Parathyroid adenoma (tissue), 2 donors: ENCODE results near the gene PLIN1.
A peak's percentile ranks its signal among the peaks of the same experiment; 100 is the strongest.

Source experiments
- H2AFZ ChIP-seq: fragments of 300-600 bp; sonication (generic); one replicate; pipeline ENCODE4 v1.7.0; 2017; ENCODE audit warnings: antibody characterized with exemption, mild to moderate bottlenecking
- H3K27ac ChIP-seq: fragments of 300-600 bp; sonication (generic); one replicate; pipeline ENCODE4 v1.7.0; 2017
- H3K27me3 ChIP-seq: fragments of 300-600 bp; sonication (generic); one replicate; pipeline ENCODE4 v1.7.0; 2017; ENCODE audit warnings: low read length; ENCODE audit not compliant: control insufficient read depth, insufficient read depth
- H3K36me3 ChIP-seq: fragments of 300-600 bp; sonication (generic); one replicate; pipeline ENCODE4 v1.7.0; 2017; ENCODE audit warnings: low read length; ENCODE audit not compliant: control insufficient read depth, insufficient read depth
- H3K4me1 ChIP-seq: fragments of 300-600 bp; sonication (generic); one replicate; pipeline ENCODE4 v1.7.0; 2017; ENCODE audit warnings: control low read depth
- H3K4me2 ChIP-seq: fragments of 300-600 bp; sonication (generic); one replicate; pipeline ENCODE4 v1.7.0; 2017; ENCODE audit warnings: low read length
- H3K4me3 ChIP-seq: fragments of 300-600 bp; sonication (generic); one replicate; pipeline ENCODE4 v1.7.0; 2017; ENCODE audit warnings: low read depth, low read length
- H3K79me2 ChIP-seq: fragments of 300-600 bp; sonication (generic); one replicate; pipeline ENCODE4 v1.7.0; 2017; ENCODE audit warnings: control low read depth
- H3K9ac ChIP-seq: fragments of 300-600 bp; sonication (generic); one replicate; pipeline ENCODE4 v1.7.0; 2017; ENCODE audit warnings: mild to moderate bottlenecking
- H3K9me3 ChIP-seq: fragments of 300-600 bp; sonication (generic); one replicate; pipeline ENCODE4 v1.7.0; 2017; ENCODE audit warnings: low read length; ENCODE audit not compliant: control insufficient read depth
- CTCF ChIP-seq: fragments of 300-600 bp; sonication (generic); IDR thresholded peaks from one replicate; pipeline ENCODE4 v1.7.0; 2017; ENCODE audit warnings: antibody characterized with exemption, mild to moderate bottlenecking
- donor health status: primary hyperparathyroidism.

PLIN1 gene

GRCh38 chr15:89647191-89647851, 31.8 kb downstream of the PLIN1 start:
- H3K9me3 ChIP-seq = no peaks in the 10 kb centered on the region
- peak; percentile 62 for TF ChIP-seq CTCF
- H3K79me2 ChIP-seq = no peaks in the 10 kb centered on the region
- no peak overlapping the region for H3K4me3 ChIP-seq
- no peak overlapping the region for H3K27ac ChIP-seq
- no peak overlapping the region for H3K4me2 ChIP-seq
- H3K4me1 ChIP-seq = no peaks in the 10 kb centered on the region
- no peak overlapping the region for H2AFZ ChIP-seq
- no peak overlapping the region for H3K9ac ChIP-seq
- no peaks in the 10 kb centered on the region for H3K27me3 ChIP-seq
- H3K36me3 ChIP-seq = no peaks in the 10 kb centered on the region

- no peak overlapping the region for H3K4me2 ChIP-seq
- H3K9ac ChIP-seq = no peak overlapping the region
- no peak for TF ChIP-seq CTCF
- no peak overlapping the region for H3K4me3 ChIP-seq
- H3K9me3 ChIP-seq = no peaks in the 10 kb centered on the region
- no peaks in the 10 kb centered on the region for H3K4me1 ChIP-seq
- H3K36me3 ChIP-seq = no peaks in the 10 kb centered on the region
- H2AFZ ChIP-seq = no peak overlapping the region
- H3K79me2 ChIP-seq = no peaks in the 10 kb centered on the region
- no peaks in the 10 kb centered on the region for H3K27me3 ChIP-seq
- no peak overlapping the region for H3K27ac ChIP-seq
These were observed 32.6 kb downstream of the PLIN1 start for GRCh38 chr15:89646416-89647141.

- Histone ChIP-seq H3K9ac (no peak overlapping the region), H2AFZ (no peak overlapping the region), H3K4me1 (no peaks in the 10 kb centered on the region), H3K27ac (no peak overlapping the region), H3K79me2 (no peaks in the 10 kb centered on the region), H3K4me3 (no peak overlapping the region), H3K4me2 (no peak overlapping the region), H3K36me3 (no peaks in the 10 kb centered on the region), H3K27me3 (no peaks in the 10 kb centered on the region), H3K9me3 (no peaks in the 10 kb centered on the region)
- TF ChIP-seq CTCF = no peak
These were observed 33.5 kb downstream of the PLIN1 start for GRCh38 chr15:89645680-89646079.

- Histone ChIP-seq H3K4me2 (no peak overlapping the region), H3K27ac (no peak overlapping the region), H3K9me3 (no peaks in the 10 kb centered on the region), H3K4me1 (no peaks in the 10 kb centered on the region), H2AFZ (no peak overlapping the region), H3K9ac (no peak overlapping the region), H3K4me3 (no peak overlapping the region), H3K36me3 (no peaks in the 10 kb centered on the region), H3K79me2 (no peaks in the 10 kb centered on the region), H3K27me3 (no peaks in the 10 kb centered on the region)
- TF ChIP-seq CTCF = no peak
These were observed 37.1 kb downstream of the PLIN1 start for GRCh38 chr15:89642106-89642505.
